GM19193 (cell line): ENCODE measurements around the gene SPATA2L.

Source experiments
- POLR2A ChIP-seq: IDR thresholded peaks from 4 replicates; pipeline ENCODE4 v1.6.1; 2011; ENCODE audit not compliant: insufficient read depth, insufficient read length; ENCODE audit errors: extremely low read depth

The SPATA2L gene

DNA sequence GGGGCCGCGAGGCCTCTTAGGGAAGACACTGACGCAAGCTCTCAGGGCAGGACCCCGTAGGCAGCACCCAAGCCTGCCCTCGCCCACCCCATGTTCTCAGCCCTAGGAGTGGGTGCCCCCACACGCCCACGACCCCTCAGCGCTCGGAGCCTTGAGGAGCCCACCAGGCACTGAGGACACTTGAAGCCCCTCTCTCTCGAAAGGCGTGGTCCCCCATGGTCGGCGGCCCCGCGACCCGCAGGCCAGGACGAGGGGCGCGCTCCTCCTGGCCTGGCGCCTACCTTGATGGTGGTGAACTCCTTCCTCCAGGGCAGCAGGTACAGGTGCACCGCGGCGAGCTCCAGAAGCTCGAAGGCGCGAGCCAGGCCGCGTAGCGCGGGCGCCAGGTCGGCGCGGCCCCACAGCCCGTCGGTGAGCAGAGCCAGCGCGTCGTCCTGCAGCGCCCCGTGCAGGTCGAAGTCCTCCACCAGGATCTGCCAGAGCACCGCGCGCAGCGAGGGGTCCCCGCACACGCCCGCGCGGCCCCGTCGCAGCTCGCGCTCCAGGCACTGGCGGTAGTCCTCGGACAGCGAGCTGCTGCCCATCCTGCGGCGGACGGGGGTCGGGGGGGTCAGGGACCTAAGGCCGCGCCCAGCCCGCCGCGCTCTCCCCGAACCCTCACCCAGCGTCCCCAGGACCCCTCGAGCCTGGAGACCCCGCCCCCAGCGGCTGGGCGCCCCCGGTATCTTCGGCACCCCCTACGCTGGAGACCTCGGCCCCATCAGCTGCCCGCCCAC, 668 bp downstream of the SPATA2L start:
- TF ChIP-seq POLR2A: no peak

DNA sequence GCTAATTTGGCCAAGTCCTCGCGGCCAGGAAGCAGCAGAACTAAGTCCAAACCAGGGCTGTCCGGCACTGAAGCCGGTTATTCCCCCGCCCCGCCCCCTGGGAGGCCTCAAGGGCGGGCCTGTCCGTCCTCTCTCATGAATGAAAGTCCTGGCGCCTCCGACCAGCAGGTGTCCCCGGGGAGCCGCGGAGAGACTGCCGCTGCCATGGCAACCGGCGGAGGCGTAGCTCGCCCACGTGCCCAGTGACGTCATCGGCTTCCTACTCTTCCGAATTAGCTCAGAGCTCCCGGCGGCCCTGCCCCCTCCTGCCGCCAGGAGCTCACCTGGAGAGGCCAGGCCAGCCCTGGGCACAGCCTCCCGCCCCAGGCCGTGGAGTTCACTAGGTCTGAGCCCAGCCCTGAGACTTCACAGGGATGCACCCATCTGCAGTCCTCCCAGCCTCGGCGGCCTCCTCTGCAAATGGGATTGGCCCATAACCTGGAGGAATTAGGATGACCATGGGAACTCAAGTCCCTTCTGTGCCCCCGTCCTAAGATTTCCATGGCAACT, 1.3 kb downstream of the SPATA2L start:
- TF ChIP-seq POLR2A: no peak

DNA sequence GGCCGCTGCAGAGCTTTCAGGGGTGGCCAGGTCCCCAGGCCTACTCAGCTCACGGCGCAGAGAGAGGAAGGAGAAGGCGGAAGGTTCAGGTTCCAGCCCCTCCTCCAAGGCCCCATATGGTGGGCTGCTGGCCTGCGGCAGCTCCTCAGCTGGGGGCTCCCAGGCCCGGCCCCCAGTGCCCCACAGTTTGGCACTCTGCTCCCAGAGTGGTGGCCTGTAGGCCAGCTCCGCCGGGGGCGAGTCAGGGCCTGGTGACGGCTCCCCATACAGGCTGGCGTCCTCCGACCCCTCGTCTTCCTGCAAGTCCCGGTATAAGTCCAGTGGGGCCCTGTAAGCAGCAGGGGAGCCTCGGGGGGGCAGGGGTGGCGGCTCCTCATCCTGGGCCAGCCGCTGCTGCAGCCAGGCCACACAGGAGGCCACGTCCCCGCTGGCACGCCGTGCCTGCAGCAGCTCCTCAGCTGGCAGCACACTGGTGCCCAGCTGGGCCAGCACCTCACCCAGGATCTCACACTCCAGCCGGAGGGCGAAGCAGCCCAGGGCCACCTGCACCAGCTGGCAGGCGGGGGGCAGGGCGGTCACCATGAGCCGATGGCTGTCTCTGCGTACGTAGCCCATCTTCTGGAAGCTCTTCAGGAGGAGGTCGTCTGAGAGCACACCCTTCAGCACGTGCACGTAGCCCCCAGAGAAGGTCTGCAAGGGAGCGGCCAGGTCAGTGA, 3.7 kb downstream of the SPATA2L start:
- no peak for TF ChIP-seq POLR2A

DNA sequence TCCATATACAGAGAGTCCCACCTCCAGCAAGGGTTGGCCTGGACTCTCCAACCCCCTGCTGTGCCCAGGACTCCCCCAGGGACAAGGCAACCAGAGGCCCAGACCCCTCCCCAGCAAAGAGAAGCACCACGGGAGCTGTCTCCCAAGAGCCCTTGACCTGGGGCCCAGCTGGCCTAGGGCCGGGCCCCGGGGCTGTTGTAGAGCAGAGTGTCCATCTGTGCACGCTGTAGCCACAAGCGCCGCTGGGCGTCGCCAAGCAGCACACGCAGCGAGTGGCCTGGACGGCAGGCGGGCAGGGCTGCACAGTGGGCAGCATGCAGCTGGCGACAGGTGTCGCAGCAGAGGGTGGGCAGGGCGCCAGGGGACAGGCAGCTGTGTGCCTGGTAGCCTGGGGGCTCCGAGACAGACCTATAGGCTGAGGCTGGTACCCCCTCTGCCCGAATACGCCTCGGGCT, 4.3 kb downstream of the SPATA2L start:
- no peak for TF ChIP-seq POLR2A

DNA sequence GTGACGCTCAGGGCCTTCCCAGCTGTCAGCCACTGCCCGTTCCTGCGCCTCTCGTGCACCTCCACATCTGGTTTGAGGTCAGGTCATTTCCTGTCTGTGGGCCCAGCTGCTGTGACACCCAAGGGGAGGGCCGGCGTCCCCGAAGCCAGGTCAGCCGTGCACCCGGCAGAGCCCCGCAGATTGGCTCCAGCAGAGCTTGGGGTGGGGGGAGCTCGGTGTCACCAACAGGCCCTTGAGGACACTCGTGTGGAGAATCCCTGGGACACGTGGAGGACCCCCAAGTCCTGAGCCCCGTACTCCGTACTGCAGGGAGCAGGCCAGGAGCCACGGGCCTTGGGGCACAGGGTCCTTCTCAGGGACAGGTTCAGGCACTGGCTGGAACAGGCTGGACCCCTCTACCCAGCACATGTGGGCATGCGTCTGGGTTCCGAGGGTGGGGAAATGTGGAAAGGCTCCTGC, 4.8 kb downstream of the SPATA2L start:
- peak; percentile 30 for TF ChIP-seq POLR2A

DNA sequence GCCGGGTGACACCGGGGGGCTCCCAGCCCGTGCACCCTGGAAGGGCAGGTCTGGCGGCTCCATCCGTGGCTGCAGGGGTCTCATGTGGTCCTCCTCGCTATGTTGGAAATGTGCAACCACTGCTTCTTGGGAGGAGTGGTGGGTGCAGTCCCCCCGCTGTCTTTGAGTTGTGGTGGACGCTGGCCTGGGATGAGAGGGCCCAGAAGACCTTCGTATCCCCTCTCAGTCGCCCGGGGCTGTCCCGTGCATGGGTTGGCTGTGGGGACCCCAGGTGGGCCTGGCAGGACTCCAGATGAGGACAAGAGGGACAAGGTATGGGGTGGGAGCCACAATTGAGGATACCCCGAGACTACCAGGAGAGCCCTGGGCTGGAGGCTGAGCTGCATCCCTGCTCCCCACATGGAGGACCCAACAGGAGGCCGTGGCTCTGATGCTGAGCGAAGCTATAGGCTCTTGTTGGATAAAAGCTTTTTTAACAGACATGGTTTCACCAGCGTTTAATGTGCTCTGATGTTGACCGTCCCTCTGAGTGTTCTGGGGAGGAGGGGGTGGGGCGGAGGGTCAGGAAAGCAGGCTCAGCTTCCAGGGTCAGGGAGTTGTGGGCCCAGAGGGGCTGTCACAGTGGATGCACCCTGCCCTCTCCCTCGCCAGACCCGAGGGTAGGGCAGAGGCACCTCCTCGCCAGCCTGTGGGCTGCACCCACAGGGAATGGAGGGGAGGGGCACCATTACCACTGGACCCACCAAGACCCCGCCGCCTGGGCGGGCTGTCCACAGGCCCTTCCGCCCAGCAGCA, 5.4 kb downstream of the SPATA2L start:
- TF ChIP-seq POLR2A: no peak

DNA sequence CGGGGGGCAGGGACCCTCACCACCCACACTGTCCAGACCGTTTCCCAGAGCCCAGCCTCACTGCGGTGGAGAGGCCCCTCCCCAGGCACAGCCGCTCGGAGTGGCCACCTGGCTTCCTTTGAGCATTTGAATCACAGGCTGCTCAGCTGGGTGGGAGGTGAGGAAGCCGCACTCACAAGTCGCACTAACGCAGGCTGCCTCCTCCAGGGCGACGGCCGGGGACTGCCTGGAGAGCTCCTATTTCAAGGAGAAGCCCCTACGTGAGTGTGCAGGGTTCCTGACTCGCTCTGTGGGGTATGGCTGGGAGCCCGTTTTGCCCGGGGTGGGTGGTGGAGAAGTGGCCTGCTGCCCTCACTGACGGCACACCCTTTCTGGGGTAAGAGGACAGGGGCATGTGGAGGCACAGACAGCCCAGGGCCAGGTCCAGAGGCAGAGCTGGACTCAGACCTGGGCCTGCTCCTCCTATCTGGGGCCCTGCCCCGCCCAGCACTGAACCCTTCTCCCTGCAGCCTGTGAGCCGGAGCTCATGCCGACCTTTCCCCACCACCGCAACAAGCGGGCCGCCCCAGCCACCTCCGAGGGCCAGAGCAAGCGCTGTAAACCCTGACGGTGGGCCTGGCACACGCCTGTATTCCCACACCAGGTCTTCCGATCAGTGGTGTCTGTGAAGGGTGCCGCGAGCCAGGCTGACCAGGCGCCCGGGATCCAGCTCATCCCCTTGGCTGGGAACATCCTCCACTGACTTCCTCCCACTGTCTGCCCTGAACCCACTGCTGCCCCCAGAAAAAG, 6.2 kb downstream of the SPATA2L start:
- TF ChIP-seq POLR2A: no peak

DNA sequence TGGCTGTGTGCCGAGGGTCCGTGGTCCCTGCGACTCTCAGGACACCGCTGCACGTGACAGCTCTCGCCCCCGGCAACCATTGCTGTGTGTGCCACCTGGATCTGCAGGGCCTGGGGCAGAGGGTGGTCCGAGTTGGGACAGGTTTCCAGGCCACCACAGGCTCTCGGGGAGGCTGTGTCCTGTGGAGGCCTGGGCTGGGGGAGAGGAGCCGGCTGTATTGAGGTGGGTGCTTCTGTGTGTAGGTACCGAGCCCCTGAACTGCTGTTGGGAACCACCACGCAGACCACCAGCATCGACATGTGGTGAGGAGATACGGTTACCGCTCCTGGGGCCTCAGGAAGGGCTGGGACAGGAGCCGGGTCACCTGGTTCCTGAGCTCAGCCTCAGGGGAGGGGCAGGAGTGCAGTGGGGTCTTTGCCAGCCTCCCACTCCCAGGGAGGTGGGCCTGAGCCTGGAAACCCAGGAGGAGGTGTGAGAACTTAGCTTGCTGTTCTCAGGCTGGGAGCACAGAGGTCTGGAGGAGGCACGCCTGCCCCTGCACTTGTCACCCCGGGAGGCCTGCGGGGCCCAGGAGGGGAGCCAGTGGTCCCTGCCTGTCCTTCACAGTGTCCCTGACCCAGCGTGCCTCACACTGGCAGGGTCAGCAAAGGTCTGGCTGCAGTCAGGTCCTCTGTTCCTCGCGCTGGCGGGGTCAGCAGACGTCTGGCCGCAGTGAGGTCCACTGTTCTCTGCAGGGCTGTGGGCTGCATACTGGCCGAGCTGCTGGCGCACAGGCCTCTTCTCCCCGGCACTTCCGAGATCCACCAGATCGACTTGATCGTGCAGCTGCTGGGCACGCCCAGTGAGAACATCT, 7.3 kb downstream of the SPATA2L start:
- no peak for TF ChIP-seq POLR2A

DNA sequence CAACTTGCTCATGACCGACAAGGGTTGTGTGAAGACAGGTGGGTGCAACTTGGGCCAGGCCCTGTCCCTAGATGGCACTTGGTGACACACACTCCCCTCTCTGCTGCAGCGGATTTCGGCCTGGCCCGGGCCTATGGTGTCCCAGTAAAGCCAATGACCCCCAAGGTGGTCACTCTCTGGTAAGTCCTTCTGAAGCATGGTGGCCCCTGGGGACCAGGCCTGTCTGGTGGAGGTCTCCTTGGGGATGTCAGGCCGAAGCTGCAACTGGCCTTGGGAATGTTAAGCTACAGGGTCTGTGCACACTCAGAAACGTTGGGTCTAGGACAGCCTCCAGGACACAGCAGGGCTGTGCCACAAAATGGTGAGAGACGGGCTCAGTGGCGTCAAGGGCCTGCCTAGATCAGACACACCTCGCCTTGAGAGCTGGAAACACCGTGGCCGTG, 8.2 kb downstream of the SPATA2L start:
- no peak for TF ChIP-seq POLR2A

DNA sequence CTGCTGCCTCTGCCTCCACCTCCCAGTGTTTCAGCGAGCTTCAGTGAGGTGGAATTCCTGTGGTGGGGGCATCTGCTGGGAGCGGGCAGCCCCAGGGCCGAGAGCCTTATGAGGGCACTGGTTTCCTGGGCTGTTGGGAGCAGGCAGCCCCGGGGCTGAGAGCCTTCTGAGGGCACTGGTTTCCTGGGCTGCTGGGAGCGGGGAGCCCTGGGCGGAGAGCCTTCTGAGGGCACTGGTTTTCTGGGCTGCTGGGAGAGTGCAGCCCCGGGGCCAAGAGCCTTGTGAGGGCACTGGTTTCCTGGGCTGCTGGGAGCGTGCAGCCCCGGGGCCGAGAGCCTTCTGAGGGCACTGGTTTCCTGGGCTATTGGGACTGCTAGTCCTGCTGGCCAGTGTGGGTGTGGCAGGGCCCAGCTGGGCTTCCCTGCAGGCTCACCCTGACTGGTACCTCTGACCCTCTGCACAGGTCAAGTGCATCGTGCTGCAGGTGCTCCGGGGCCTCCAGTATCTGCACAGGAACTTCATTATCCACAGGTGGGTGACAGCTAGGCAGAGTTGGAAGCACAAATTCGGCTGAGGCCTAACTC, 9.4 kb downstream of the SPATA2L start:
- no peak for TF ChIP-seq POLR2A

DNA sequence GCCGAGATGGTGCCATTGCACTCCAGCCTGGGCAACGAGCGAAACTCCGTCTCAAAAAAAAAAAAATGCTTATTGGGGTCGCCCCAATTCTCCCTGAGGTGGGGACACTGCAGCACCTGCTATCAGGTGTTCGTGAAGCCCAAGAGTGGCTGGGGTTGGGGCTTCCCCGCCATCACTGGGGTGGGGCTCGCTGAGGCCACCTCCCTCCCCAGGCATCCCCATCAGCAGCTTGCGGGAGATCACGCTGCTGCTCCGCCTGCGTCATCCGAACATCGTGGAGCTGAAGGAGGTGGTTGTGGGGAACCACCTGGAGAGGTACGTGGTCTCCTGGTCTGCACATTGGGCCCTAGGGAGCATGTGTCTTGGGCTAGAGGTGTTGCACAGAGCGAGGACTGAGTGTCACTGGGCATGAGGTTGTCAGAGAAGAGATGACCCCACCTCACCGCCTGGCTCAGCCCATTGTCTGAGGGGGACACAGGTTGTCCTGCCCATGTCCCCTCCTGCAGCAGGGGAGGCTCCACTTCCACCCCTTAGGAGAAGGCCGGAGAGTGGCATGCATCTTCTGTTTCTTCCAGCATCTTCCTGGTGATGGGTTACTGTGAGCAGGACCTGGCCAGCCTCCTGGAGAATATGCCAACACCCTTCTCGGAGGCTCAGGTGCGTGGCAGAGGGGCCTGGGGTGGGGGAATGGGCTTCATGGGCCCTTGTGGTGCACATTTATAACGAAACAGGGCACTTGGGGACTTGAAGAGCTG, 10.1 kb downstream of the SPATA2L start:
- no peak for TF ChIP-seq POLR2A

DNA sequence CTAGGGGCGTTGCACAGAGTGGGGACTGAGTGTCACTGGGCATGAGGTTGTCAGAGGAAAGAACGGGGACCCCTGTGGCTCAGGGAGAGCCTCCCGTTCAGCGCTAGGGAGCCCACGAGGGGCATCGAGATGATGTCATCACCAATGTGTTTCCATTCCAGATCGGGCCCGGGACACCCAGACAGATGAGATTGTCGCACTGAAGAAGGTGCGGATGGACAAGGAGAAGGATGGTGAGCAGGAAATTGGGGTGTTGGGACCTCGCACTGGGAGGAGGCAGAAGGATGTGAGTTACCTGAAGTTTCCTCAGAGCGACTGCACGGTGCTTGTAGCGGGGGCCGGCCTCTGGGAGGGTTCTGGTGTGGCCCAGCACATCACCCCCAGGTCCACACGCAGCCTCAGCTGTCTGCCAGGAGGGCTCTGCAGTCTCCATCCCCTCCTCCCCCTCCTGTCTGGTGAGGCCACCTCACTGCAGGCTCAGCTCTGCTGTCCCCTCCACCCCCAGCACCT, 11.1 kb downstream of the SPATA2L start:
- TF ChIP-seq POLR2A: no peak
